Cardiac fibroblast (primary cell): Measurements from ENCODE around the gene CDKAL1.
A peak's percentile ranks its signal among the peaks of the same experiment; 100 is the strongest.
"Not testable (repeated sequence)": the region's sequence is repeated elsewhere in the genome, so short reads cannot be mapped to it uniquely, and the experiment has no call there.

Source experiments
- DNase-seq, 2 donors: peaks; one replicate each; pipeline versions ENCODE4 v3.0.0 to v3.0.0-alpha.2; 2010; ENCODE audit warnings: low read depth in 2 of 2
- H3K4me3 ChIP-seq, 2 donors: replicated peaks in 1 of 2; 1 replicate in 1 of 2; 2 replicates in 1 of 2; pipeline ENCODE4 v1.5.1; 2011; ENCODE audit warnings: low read depth in 2 of 2, low read length in 2 of 2, mild to moderate bottlenecking in 2 of 2, moderate library complexity in 1 of 2
- TF ChIP-seq, protein P1 (sequence below): IDR thresholded peaks from one replicate; pipeline ENCODE4 v1.5.1; 2011; ENCODE audit warnings: low read depth, mild to moderate bottlenecking, low read length, inconsistent platforms

CDKAL1 gene

DNA sequence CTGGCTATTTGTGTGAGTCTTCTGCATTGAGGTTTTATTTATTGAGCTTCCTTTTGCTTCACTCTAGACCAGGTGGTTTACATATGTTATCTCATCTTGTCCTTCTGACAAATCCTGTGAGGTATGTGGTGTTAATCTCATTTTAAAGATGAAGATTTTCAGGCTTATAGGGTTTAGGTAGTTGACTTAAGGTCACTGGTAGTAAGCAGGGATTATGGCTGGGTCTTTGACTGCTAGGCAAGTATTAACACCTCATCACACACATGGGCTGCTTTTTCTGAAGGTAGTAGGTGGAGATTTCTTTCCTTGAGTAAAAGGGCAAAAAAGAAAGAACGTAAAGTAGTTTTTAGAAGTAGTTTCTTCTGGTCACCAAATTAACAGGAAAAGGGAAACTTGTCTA, 72.6 kb downstream of the CDKAL1 start:
- TF ChIP-seq, protein P1, sequence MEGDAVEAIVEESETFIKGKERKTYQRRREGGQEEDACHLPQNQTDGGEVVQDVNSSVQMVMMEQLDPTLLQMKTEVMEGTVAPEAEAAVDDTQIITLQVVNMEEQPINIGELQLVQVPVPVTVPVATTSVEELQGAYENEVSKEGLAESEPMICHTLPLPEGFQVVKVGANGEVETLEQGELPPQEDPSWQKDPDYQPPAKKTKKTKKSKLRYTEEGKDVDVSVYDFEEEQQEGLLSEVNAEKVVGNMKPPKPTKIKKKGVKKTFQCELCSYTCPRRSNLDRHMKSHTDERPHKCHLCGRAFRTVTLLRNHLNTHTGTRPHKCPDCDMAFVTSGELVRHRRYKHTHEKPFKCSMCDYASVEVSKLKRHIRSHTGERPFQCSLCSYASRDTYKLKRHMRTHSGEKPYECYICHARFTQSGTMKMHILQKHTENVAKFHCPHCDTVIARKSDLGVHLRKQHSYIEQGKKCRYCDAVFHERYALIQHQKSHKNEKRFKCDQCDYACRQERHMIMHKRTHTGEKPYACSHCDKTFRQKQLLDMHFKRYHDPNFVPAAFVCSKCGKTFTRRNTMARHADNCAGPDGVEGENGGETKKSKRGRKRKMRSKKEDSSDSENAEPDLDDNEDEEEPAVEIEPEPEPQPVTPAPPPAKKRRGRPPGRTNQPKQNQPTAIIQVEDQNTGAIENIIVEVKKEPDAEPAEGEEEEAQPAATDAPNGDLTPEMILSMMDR, result no peak
- no peak for DNase-seq
- no peak overlapping the region for H3K4me3 ChIP-seq

DNA sequence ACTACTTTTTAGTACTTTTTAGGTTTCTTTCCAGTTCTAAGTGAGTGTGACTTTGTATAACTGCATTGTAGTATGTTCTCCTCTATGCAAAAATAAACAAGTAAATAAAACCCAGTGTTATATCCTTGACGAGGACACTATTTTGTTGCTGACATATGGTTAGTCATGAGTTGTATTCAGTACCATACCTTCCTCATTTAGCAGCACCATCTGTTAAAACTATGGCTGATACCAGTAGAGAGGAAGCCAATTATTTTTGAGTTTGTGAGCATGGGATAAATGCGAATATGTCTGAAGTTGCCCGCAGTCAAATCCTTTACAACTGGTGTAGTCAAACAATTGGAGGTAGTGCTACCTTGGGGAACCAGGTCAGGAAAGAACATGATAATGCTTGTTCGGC, 74.1 kb downstream of the CDKAL1 start:
- no peak for DNase-seq
- H3K4me3 ChIP-seq, result no peak overlapping the region
- TF ChIP-seq, protein P1, result no peak

DNA sequence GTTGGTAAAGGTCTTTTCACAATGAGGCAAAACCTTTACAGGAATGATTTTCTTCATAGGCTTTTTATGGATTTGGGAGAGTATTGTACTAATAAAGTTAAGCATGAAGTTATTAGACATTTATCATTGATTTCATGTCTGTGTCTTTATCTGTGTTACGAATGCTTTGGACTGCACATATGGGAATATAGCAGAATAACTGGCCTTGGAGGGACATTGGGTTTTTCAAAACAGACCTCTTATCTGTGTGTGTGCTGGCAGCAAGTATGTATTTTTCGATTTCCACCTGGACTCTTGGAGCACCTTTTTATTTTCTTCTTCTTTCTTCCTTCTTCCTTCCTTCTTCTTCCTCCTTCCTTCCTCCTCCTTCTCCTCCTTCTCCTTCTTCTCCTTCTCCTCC, 74.6 kb downstream of the CDKAL1 start:
- DNase-seq, result no peak
- no peak overlapping the region for H3K4me3 ChIP-seq
- TF ChIP-seq, protein P1, result no peak

DNA sequence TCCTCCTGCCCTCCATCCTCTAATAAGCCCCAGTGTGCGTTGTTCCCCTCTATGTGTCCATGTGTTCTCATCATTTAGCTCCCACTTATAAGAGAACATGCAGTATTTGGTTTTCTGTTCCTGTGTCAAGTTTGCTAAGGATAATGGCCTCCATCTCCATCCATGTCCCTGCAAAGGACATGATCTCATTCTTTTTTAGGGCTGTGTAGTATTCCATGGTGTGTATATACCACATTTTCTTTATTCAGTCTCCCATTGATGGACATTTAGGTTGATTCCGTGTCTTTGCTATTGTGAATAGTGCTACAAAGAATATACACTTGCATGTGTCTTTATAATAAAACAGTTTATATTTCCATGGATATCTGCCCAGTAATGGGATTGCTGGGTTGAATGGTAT, 75.7 kb downstream of the CDKAL1 start:
- not testable (repeated sequence) for DNase-seq, H3K4me3 ChIP-seq

DNA sequence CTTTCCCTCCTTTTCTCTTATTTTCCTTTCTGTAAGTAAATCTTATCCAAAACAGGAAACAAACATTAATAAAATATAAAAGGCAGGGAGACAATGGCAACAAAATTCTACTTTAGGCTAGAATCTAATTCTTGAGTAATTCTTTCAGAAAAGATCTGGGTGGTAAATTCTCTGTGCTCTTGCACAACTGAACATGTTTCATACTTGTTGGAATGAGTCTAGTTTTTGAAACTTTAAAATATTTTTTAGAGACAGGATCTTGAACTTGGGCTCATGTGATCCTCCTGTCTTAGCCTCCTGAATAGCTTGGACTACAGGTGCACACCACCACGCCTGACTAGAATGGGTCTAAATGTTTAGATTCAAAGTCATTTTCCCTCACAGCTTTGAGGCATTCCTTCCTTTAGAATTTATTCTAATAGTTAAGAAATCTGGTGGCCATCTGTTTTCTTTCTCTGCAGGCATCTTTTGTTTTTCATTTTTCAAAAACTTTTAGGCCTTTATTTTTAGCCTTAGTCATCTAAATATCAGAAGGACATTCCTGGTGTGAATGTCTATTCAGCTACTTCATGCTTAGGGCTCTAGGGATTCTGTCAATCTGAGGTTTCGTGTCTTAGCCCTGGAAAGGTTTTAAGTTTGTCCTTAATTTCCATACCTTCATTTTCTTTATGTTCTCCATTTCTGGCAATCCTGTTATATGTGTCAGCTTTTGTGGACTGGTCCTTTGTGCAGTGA, 76.5 kb downstream of the CDKAL1 start:
- TF ChIP-seq, protein P1, result no peak
- H3K4me3 ChIP-seq, result no peak overlapping the region
- DNase-seq, result peak; percentile 40 to 59

DNA sequence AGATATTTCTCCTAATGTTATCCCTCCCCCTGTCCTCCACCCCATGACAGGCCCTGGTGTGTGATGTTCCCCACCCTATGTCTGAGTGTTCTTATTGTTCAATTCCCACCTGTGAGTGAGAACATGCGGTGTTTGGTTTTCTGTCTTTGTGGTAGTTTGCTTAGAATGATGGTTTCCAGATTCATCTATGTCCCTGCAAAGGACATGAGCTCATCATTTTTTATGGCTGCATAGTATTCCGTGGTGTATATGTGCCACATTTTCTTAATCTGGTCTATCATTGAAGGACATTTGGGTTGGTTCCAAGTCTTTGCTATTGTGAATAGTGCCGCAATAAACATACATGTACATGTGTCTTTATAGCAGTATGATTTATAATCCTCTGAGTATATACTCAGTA, 83.3 kb downstream of the CDKAL1 start:
- H3K4me3 ChIP-seq, DNase-seq: not testable (repeated sequence)

DNA sequence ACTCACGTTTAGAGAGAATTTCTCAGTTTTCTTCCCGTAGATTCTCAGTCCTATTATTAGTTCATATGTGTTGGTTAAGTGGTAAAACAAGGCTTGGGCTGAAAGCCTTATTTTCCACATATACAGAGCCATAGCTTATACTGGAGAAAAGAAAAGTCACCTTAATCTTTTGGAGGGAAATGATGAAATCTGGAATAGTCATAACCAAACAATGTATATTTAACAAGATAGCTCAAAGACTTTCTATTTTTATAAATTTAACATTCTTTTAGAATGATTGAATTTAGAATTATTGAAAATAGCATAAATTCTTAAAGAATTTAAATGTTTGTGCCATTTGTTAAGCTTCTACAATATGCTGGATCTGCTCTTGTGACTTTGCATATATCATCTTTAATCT, 85.8 kb downstream of the CDKAL1 start:
- peak in 1 of 2 donors; percentile 45 for DNase-seq
- no peak overlapping the region for H3K4me3 ChIP-seq
- TF ChIP-seq, protein P1, result no peak

DNA sequence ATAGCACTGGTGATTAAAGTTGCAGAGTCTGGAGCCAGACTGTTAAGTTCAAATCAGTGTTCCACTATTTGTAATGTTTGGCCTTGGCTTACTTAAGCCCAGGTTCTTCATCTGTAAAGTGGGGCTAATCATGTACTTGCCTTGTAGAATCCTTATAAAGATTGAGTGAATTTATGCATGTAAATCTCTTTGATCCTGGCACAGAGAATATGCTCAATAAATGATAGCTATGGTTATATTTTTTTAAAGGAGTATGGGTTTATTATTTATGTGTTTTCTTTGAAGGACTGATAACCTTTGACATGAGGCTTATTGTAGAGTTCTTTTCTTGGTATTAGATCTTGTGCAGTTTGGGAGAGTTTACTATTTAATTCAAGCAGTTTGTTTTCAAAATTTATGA, 89.5 kb downstream of the CDKAL1 start:
- no peak overlapping the region for H3K4me3 ChIP-seq

More for the DNA sequence above, 89.5 kb downstream of the CDKAL1 start:
- TF ChIP-seq, protein P1, result no peak
- no peak for DNase-seq
